GM10266 (cell line): ENCODE results near the gene KANK2.

Source experiments
- DNase-seq: peaks from one replicate; pipeline ENCODE4 v3.0.0; 2012; ENCODE audit errors: extremely low spot score
- TF ChIP-seq, protein P1 (sequence below): IDR thresholded peaks from 2 replicates; pipeline ENCODE4 v1.5.1; 2012; ENCODE audit warnings: mild to moderate bottlenecking, low read depth; ENCODE audit not compliant: control insufficient read depth, insufficient read depth; ENCODE audit errors: missing control alignments

Gene KANK2

DNA sequence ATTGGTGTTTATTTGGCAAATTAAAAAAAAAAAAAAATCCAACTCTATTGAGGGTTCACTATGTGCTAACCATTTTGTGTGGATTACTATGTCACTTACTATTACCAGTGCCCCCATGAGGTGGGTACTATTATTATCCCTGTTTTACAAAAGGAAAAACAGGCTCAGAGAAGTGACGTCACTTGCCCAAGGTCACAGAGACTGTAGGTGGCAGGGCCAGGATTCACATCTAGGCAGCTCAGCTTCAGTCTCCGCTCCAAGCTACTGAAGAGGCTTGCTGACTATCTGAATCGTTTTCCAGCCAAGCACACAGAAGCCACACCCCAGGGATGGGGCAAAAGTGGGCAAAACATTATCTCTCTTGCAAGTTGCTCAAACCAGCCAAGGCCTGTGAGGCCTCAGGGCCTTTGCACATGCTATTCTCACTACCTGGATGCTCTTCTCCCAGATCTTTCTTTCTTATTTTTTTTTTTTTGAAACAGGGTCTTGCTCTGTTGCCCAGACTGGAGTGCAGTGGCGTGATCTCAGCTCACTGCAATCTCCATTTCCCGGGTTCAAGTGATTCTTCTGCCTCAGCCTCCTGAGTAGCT, 37.2 kb upstream of the KANK2 start:
- no peak for DNase-seq
- TF ChIP-seq, protein P1, sequence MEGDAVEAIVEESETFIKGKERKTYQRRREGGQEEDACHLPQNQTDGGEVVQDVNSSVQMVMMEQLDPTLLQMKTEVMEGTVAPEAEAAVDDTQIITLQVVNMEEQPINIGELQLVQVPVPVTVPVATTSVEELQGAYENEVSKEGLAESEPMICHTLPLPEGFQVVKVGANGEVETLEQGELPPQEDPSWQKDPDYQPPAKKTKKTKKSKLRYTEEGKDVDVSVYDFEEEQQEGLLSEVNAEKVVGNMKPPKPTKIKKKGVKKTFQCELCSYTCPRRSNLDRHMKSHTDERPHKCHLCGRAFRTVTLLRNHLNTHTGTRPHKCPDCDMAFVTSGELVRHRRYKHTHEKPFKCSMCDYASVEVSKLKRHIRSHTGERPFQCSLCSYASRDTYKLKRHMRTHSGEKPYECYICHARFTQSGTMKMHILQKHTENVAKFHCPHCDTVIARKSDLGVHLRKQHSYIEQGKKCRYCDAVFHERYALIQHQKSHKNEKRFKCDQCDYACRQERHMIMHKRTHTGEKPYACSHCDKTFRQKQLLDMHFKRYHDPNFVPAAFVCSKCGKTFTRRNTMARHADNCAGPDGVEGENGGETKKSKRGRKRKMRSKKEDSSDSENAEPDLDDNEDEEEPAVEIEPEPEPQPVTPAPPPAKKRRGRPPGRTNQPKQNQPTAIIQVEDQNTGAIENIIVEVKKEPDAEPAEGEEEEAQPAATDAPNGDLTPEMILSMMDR: no peak

DNA sequence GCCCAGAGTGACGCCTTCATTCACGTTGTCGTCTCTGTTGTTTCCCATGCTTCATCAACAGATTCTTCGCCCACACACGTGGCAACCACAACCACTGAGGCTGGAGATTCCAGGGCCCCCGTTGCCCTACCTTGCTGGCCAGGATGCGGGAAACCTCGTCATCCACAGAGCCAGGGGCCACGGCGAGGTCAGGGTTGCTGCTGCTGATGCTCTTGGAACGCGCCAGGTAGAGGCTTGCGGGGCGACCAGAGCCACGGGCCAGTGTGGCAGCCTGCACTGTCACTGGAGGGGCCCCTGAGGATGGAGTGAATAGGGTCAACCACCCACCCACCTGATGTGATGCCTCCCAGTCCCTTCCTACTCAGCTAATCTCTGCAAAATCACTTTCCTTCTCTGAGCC, 35.7 kb upstream of the KANK2 start:
- TF ChIP-seq, protein P1: no peak
- no peak for DNase-seq

DNA sequence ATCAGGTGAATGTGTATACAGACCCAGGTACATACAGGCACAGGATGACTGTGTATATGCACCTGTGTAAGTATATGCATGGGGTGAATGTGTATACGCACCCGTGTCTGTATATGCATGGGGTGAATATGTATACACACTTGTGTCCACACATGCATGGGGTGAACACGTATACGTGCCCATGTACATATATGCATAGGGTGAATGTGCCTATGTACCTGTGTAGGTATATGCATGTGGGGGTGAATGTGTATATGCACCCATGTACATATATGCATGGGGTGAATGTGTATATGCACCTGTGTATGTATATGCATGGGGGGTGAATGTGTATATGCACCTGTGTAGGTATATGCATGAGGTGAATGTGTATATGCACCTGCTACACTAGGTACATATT, 35.2 kb upstream of the KANK2 start:
- DNase-seq: no peak
- TF ChIP-seq, protein P1: no peak

DNA sequence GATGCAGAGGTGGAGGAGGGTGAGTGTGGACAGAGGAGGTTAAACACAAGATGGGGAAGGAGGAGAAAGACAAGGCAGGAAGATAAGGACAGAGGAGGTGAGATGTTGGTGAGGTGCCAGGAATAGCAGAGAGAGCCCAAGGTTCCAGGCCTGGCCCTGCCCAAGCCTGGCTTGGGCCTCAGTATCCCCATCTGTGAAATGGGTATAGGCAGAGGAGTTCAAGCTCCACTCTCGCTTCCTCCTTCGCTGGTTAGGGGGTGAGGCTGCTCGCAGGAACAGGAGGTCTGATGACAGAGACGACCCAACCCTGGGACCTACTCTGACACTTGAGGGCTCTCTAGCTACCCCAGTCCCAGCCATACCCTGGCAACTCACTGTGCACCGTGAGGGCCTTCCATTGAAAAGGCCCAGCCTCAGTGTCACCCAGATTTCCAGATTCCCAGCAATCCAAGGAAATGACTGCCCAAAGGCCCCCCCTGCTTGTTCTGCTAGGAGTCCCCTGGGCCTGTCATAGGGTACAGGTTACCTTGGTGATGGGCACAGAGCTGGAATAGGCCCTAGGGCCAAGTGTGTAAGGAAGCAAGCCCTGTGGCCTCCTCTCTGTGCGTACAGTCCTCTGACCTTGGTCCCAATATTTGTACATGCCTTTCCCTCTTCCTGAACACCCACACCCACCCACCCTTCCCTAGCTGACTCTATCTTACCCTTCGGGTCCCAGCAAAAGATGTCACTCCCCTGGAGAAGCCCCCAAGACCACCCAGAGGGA, 33.5 kb upstream of the KANK2 start:
- no peak for DNase-seq
- TF ChIP-seq, protein P1: no peak

DNA sequence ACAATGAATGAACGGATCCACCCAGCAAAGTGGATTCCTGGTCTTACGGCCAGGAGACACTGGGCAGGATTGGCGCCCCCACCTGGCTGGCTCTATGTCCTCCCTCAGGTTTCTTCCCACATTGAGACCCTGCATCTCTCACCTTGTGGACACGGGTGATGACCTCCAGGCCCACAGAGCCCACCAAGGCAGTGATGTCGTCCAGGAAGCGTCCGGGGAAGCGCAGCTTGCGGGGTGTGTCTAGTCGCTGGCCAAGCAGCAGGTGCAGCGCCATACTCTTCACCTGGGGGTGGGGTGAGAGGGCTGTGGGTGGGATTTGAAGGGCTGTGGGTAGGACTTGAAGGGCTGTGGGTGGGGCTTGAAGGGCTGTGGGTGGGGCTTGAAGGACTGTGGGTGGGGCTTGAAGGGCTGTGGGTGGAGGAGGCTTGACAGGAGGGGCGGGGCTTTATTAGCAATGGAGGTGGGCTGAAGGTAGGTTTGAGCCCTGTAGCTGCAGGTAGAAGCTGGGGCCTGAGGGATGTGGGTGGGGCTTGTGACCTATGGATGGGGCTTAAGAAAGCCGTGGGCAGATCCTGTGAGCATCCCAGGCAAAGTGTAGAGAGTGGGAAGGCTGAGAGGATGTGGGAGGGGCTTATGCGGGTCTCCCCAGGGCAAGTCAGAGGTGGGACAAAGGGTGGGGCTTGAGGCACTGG, 30.0 kb upstream of the KANK2 start:
- DNase-seq: no peak
- TF ChIP-seq, protein P1: no peak

DNA sequence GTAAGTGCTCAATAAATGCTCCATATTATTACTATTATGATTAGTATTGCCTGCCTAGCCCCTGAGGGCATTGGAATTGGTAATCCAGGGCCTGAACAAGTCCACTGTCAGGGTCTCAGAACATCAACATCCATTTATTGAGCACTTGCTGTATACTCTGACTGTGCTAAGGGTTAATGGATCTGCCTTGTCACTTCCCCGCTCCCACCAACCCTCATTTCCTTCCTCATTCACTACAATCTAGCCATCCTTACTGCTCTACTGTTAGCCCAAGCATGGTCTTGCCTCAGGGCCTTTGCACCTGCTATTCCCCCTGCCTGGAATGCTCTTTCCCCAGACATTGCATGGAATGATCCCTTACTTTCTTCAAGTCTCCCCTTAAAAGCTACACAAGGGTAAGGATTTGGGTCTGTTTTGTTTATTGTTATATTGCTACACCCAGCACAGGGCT, 29.4 kb upstream of the KANK2 start:
- DNase-seq: no peak
- TF ChIP-seq, protein P1: no peak

DNA sequence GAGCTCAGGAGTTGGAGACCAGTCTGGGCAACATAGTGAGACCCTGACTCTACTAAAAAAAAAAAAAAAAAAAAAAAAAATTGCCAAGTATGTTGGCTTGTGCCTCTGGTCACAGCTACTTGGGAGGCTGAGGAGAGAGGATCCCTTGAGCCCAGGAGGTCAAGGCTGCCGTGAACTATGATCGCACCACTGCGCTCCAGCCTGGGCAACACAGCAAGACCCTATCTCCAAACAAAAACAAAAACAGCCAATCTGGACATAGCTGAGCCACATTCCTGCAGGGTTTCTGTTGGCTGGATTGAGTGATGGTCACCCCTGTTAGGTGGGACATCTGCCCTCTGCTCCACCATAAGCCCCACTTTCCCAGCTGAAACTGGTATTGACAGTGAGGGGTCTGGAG, 28.5 kb upstream of the KANK2 start:
- DNase-seq: no peak
- TF ChIP-seq, protein P1: no peak
